ENCODE results near the gene FAM180A.

- TF ChIP-seq CTCF (conservative IDR thresholded peaks at IDR 0.05; ENCODE audit: low read length) (no peak), EZH2phosphoT487 (IDR thresholded peaks at IDR 0.05; ENCODE audit: borderline replicate concordance, low read depth, low read length) (no peak)
Observed at GRCh38 chr7:135718219-135718618, 30.4 kb downstream of the FAM180A start.
